Lung (tissue), 12 donors: ENCODE measurements around the gene KRT14. TPM values are rescaled to one million over a fixed set of nuclear protein-coding genes. Genes with fewer than 3 reads are reported as not detected.
"Not testable (repeated sequence)": the region's sequence is repeated elsewhere in the genome, so short reads cannot be mapped to it uniquely, and the experiment has no call there.

Experiments
- ATAC-seq: fragments of 200-7000 bp; cut with Tn5 transposase; one replicate; pipeline ENCODE4 v1.9.1; 2020; ENCODE audit warnings: moderate number of reproducible peaks; ENCODE audit not compliant: insufficient read depth, low FRiP score
- DNase-seq, 3 donors: peaks; one replicate each; pipeline ENCODE4 v3.0.0-alpha.2; 2013 to 2017
- H3K27ac ChIP-seq, 2 donors: one replicate each; pipeline ENCODE4 v1.5.1; 2013; ENCODE audit warnings: mild to moderate bottlenecking in 2 of 2, moderate library complexity in 2 of 2, control low read depth in 1 of 2, inconsistent platforms in 1 of 2, low read depth in 1 of 2, low read length in 1 of 2
- H3K27me3 ChIP-seq, 3 donors: one replicate each; pipeline ENCODE4 v1.5.1; 2013; ENCODE audit warnings: low read length in 2 of 3; ENCODE audit not compliant: control insufficient read depth in 3 of 3, insufficient read depth in 3 of 3
- H3K36me3 ChIP-seq, 4 donors: one replicate each; pipeline ENCODE4 v1.5.1; 2013; ENCODE audit warnings: low read length in 4 of 4, mild to moderate bottlenecking in 1 of 4, moderate library complexity in 1 of 4; ENCODE audit not compliant: control insufficient read depth in 4 of 4, insufficient read depth in 4 of 4
- H3K4me1 ChIP-seq, 5 donors: one replicate each; pipeline ENCODE4 v1.5.1; 2013; ENCODE audit warnings: low read length in 5 of 5, mild to moderate bottlenecking in 2 of 5, moderate library complexity in 1 of 5; ENCODE audit not compliant: control insufficient read depth in 5 of 5, insufficient read depth in 5 of 5
- H3K4me3 ChIP-seq: one replicate; pipeline ENCODE4 v1.5.1; 2013; ENCODE audit warnings: mild to moderate bottlenecking, control low read depth, moderate library complexity
- H3K9ac ChIP-seq, 2 donors: one replicate each; pipeline ENCODE4 v1.5.1; 2013; ENCODE audit warnings: low read length in 2 of 2, control low read depth in 1 of 2; ENCODE audit not compliant: insufficient read depth in 1 of 2
- H3K9me3 ChIP-seq, 4 donors: one replicate each; pipeline ENCODE4 v1.5.1; 2013; ENCODE audit warnings: low read length in 3 of 4, mild to moderate bottlenecking in 1 of 4, moderate library complexity in 1 of 4; ENCODE audit not compliant: control insufficient read depth in 4 of 4, insufficient read depth in 3 of 4
- CTCF ChIP-seq: IDR thresholded peaks from 2 replicates; pipeline ENCODE4 v1.5.1; 2012; ENCODE audit warnings: mild to moderate bottlenecking; ENCODE audit errors: control extremely low read depth, extremely low read depth
- WGBS, 2 donors: extraction: QIAGEN DNeasy Blood & Tissue Kit; methylation state at CpG; one replicate each; pipeline ENCODE4 v1.1.7; 2013; 5-methylcytosine and 5-hydroxymethylcytosine counted together
- polyA plus RNA-seq, 2 donors: library from polyadenylated mRNA; stranded (reverse); fragments of 200-250 nt; gene quantifications; one replicate each; pipeline ENCODE4 v1.2.1, GENCODE V29; 2013
- total RNA-seq, 2 donors: library from RNA; depleted of rRNA in 1 of 2; stranded (reverse); fragments of >200 nt in 1 of 2; gene quantifications; one replicate each; pipeline ENCODE4 v1.2.1, GENCODE V29; 2014 to 2021
- donor health status: control.
- donor health status: control.
- donor health status: Bipolar disorder and iron deficiency.
- donor health status: healthy.
- donor health status: DM: yes; HTN: yes; CAD: no.

KRT14 gene
- total and polyA plus RNA-seq, 4 donors, result 0.37 to 0.71 (median 0.63) TPM; not detected in 1

DNA sequence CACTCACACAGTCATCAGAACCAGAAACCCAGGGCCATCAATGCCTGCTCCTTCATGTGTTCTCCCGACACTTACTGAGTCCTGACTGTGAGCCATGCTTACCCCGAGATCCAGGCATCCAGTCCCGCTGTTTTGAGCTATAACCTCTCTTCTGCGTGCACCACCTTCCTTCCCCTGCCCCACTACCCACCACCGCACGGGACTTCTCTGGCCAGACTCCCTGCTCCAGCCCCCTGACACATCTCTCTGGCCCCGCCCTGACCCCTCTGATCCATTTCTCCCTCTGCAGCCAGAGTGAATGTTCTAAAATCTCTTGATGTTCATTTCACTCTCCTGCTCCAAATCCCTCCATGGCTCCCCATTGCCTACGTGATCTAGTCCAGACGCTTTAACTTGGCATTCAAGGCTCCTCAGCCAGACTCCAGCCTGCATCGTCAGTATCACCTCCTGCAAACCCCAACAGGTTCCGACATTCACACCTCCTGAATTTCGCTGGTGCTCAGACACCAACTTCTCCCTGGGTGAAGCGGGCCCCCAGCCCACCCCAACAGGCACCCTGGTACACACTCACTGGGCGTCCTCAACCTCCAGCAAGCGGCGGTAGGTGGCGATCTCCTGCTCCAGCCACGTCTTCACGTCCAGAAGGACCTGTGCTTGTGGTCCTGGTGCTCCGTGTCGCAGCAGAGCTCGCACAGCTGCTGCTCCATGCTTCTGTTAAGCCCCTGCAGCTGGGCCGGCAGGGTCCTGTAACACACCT, 40.8 kb upstream of the KRT14 start:
- DNase-seq (peak in 1 of 3 donors; percentile 9), ATAC-seq (no peak)
- Histone ChIP-seq H3K4me3 (no peak overlapping the region), H3K27me3 (no peaks in the 10 kb centered on the region), H3K4me1 (peaks cover 0 to 8% (median 3%) of the 10 kb centered on the region in 5 donors), H3K9ac (no peak overlapping the region), H3K9me3 (no peaks in the 10 kb centered on the region), H3K36me3 (no peaks in the 10 kb centered on the region), H3K27ac (no peak overlapping the region)
- WGBS, 2 donors, result 87 to 90% methylated on average over 23 of the region's 23 CpGs
- TF ChIP-seq CTCF, result no peak

GRCh38 chr17:41626914-41627295, 40.2 kb upstream of the KRT14 start:
- H3K27ac ChIP-seq, H3K4me1 ChIP-seq, H3K9ac ChIP-seq, H3K36me3 ChIP-seq, ATAC-seq, H3K9me3 ChIP-seq, H3K4me3 ChIP-seq, H3K27me3 ChIP-seq: not testable (repeated sequence)
- DNase-seq, result peak in 1 of 3 donors; percentile 7
- WGBS, 2 donors, result 85 to 90% methylated on average over 5 of the region's 5 CpGs

DNA sequence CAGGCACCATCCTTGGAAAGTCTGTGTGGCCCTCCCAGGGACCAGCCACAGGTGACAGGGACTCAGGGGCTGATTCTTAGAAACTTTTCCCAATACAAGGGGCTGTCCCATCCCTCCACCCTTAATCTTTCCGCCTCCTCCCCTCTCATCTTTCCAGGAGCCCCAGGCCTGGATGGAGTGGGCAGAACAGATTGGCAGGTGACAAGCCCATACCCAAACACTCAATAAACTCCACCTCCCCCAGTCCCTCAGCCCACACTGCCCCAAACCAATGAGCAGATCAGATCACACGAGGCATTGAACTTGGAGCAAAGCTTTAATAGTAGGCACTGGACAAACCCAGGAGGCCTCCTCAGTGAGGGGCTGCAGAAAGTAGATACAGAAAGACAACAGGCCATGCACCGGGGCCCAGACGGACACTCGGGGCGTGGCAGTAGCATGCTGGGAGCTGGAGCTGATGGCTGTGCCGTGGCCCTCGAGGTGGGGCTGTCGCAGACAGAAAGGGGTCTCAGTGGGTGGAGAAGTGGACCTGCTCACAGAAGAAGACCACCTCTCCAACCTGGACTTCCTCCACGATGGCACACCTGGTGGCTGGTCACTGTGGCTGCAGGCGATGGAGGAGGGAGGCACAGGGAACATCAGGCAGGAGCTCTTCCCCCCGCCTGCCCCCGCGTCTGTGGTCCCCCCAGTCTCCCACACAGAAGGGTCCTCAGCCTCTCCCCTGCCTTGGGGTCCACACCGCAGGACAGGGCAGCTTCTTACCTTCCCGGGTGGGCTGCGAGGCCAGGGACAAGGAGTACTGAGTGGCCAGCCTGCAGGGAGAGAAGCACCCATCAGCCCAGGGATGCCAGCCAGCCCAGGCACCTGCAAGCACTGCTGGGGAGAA, 39.6 kb upstream of the KRT14 start:
- not testable (repeated sequence) for ATAC-seq, H3K36me3 ChIP-seq, H3K27me3 ChIP-seq, H3K9ac ChIP-seq, H3K4me1 ChIP-seq, H3K4me3 ChIP-seq, H3K27ac ChIP-seq, H3K9me3 ChIP-seq
- peak in 1 of 3 donors; percentile 7 for DNase-seq
- 88 to 94% methylated on average over 17 of the region's 17 CpGs for WGBS, 2 donors

DNA sequence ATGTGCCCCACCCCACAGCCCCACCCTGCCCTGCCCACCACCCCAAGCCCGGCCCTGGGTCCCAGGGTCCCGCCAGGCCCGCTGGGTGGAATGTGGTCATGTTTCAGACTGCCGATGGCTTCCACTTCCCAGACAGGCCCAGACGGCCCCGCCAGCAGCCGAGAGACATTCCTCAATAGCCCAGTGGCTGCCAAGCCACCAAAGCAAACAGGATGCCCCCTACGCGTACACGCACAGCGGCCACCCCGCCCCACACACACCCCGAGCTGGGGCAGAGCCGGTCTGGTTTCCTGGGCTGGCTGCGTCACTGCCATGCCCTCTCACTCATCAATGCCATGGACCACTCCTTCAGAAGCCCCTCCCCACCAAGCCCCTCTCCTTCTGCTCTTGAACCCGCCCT, 38.9 kb upstream of the KRT14 start:
- Histone ChIP-seq H3K4me3 (no peak overlapping the region), H3K9me3 (no peaks in the 10 kb centered on the region), H3K27me3 (no peaks in the 10 kb centered on the region), H3K27ac (no peak overlapping the region), H3K4me1 (peaks cover 0 to 4% (median 0%) of the 10 kb centered on the region in 5 donors), H3K9ac (no peak overlapping the region), H3K36me3 (no peaks in the 10 kb centered on the region)
- DNase-seq (peak in 2 of 3 donors; percentile 50 to 64), ATAC-seq (no peak)
- no peak for TF ChIP-seq CTCF
- WGBS, 2 donors, result 32 to 50% methylated on average over 16 of the region's 16 CpGs
